ENCODE measurements around the gene C2orf81.
"Not testable (repeated sequence)": the region's sequence is repeated elsewhere in the genome, so short reads cannot be mapped to it uniquely, and the experiment has no call there.

Gene C2orf81

GRCh38 chr2:74423231-74424095 lies 2.0 kb upstream of the C2orf81 start:
- no peak for DNase-seq

GRCh38 chr2:74420443-74421103 lies 846 bp downstream of the C2orf81 start:
- DNase-seq = not testable (repeated sequence)

DNA sequence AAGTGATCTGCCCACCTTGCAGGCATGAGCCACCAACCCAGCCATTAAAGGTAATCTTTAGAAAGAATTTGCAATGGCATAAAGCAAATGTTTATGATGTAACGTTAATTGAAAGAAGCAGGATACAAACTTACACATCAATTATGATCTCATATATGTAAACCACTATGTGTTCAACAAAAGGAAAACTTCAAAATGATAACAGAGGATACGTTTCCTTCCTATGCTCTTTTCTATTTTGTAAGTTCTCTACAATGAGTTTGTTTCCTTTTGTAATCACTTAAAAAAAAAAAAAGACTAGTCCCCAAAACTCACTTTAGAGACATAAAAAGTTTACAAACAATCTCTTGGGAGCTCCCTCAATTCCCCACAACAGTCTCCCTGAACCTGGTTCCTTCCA lies 1.4 kb downstream of the C2orf81 start:
- DNase-seq = no peak

DNA sequence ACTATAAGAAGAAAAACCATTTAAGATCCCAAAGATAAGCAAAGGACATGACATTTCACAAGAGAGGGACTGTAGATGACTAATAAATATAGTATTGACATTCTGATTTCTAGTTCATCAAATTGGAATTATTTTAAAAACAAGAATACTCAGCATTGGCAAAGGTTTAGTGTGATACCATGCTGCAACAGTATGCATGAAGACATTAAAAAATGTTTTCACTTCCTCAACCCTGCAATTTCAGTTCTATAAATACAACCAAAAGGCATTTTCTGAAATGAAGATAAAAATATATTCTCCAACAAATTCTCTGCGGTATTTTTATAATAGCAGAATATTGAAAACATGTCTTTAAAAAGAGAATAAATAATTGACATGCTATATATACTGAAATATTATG lies 2.1 kb downstream of the C2orf81 start:
- no peak for DNase-seq

- DNase-seq = no peak
Measured at GRCh38 chr2:74418312-74418711, 3.1 kb downstream of the C2orf81 start.

DNA sequence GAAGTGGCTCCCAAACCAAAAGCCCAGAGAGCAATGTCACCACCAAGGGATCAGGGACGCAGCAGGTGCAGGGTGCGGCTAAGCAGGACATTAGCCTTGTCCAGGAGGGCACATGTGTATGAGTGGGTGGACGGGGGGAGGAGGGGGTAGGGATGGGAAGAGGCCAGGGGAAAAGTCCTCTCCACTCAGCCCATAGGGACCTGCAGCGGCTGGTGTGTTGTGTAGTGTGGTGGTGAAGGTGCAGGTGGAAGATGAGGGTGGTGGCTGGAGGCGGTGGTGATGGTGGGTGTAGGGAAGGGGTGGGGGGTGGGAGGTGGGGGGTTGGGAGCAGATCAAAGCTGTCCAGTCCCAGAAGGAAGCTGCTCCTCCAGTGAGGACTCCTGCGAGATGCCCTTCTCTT lies 3.7 kb downstream of the C2orf81 start:
- no peak for DNase-seq

- DNase-seq = no peak
Measured at GRCh38 chr2:74417197-74417596, 4.2 kb downstream of the C2orf81 start.

GRCh38 chr2:74416778-74417177 lies 4.6 kb downstream of the C2orf81 start:
- DNase-seq = no peak

- no peak for DNase-seq
Measured at GRCh38 chr2:74415762-74416395, 5.5 kb downstream of the C2orf81 start.

DNA sequence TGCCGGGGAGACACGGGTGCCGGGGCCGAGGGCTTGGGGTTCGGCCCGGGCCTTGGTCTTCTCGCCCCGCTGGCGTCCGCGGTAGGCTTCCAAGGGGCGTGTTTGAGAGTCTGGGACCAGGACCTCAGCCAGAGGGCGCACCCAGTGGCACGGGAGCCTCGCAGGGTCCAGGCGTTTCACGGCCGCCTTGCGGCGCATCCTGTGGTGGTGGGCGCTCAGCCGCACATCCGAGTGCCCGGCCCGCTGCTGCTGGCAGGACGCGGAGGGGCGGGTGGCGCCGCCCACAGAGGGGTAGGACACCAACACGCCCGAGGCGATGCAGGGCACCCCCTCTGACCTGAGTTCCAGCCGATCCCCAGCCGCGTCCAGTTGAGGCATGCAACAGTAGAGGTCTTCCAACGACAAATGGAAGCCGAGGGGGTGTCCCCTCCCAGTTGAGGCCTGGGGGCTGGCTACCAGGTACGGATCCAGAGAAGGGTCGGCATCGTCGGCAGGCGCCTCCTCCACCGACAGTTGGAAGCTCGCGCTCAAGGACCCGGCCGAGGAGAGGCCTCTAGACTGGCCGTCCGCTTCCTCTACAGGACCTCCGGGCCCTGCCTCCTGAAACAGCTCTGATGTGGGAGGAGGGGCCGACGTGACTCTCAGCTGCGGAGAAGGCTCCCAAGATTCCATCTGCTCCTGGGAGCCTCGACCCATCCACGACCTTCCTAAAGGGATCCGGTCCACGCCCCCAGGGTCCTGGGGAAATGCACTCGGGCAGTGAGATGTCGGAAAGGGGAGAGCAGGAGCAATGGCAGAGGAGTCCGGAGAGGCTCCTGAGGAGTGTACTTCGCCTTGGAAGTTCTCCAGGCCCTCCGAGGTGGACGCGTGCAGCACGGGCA lies 6.3 kb downstream of the C2orf81 start:
- no peak for DNase-seq

DNA sequence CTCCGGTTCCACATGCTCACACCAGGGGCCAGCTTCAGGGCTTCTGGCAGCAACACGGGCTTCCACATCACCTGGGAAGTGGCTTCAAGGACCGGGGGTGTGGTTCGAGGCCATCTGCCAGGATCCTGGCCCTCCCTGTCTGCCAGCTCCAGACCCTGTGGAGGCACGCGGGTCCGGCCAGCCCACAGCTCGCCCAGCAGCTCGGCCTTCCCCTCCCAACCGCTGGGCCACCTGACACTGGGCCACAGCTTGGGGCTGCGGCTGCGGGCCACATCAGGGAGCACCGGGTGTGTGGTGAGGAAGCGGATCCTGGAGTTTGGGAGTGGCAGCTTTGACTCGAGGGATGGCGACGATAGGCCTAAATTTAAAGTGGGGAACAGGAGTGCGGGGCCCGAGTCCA lies 7.0 kb downstream of the C2orf81 start:
- DNase-seq = no peak

DNA sequence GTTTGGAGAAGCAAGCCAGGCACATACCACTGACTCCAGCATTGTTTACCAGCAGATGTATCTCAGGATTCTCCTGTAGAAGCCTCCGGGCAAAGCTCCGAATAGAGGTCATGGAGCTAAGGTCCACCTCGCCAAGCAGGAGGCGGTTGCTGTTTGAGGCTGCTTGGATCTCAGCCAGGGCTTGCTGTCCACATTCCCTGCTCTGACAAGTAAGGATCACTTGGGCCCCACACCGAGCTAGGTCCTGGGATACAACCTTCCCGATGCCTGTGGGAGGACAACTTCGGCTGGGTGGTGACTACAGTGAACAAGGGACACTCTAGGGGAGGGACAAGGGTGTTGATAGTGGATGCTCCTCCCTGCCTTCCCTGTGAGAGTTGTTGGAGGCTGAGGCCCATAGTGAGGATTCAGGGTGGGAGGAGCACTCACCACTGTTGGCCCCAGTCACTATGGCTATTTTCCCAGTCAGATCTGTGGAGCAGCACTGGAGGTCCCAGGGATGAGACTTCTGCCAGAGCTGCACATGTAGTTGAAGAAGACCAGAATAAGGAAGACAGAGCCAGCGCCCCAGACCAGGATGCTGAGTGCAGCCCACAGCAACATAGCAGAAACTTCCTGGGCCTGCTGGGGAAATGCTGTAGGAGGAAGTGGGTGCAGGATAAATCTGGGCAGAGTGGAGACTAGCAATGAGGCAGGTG lies 8.3 kb downstream of the C2orf81 start:
- no peak for DNase-seq

DNA sequence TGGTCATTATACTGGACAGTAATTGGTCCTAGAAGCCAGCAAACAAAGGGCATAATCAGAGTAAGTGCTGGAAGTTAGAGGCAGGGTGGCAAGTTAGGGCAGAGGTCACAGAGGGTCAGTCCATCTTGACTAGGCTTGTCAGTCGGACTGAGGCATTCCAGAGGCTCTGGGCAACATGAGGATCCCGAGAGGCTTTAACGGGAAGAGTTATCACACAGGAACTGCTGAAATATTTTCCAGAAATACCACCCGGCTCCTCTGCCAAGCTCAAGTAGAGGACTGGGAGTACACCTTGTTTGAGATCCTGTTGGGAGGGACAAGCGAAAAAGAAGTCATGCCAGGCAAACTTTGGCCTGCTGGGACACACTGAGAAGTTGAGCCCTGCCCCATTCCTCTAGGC lies 13.7 kb downstream of the C2orf81 start:
- no peak for DNase-seq

GRCh38 chr2:74406035-74406434 lies 15.4 kb downstream of the C2orf81 start:
- DNase-seq = no peak

DNA sequence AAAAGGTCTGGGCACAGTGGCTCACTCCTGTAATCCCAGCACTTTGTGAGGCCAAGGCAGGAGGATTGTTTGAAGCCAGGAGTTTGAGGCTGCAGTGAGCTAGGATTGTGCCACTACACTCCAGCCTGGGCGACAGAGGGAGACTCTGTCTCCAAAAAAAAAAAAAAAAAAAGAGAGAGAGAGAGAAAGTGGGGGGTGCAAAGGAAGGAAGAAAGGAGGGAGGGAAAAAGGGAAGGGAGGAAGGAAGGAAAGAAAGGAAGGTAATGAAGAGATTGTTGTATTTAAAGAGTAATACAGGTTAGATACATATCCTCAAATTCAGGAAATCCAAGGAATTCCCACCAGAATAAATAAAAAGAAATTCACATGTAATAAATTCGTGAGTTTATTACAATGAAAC lies 19.5 kb downstream of the C2orf81 start:
- no peak for DNase-seq

- peak; percentile 50 for DNase-seq
Measured at GRCh38 chr2:74399785-74400184, 21.6 kb downstream of the C2orf81 start.

- no peak for DNase-seq
Measured at GRCh38 chr2:74396149-74396548, 25.3 kb downstream of the C2orf81 start.

DNA sequence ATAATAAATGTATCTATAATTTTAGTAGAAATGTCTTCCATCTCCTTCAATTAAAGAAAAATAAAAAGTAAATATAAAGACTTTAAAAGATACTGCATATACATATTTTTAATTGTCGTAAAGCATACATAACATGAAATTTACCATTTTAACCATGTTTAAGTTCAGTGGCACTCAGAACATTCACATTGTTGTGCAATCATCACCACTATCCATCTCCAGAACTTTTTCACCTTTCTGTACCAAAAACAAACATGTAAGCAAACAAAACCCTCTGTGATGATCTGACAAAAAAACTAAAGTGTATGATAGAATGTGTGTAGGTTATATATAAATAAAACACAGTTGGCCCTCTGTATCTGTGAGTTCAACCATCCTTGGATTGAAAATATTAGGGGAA lies 27.9 kb downstream of the C2orf81 start:
- no peak for DNase-seq

DNA sequence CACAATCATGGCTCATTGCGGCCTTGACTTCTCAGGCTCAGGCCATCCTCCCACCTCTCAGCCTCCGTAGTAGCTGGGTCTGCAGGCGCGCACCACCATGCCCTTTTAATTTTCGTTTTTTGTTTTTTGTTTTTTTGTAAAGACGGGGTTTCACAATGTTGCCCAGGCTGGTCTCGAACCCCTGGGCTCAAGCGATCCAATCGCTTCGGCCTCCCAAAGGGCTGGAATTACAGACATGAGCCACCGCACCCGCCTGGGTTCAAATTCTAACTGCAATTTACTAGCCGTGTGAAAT lies 29.0 kb downstream of the C2orf81 start:
- no peak for DNase-seq

DNA sequence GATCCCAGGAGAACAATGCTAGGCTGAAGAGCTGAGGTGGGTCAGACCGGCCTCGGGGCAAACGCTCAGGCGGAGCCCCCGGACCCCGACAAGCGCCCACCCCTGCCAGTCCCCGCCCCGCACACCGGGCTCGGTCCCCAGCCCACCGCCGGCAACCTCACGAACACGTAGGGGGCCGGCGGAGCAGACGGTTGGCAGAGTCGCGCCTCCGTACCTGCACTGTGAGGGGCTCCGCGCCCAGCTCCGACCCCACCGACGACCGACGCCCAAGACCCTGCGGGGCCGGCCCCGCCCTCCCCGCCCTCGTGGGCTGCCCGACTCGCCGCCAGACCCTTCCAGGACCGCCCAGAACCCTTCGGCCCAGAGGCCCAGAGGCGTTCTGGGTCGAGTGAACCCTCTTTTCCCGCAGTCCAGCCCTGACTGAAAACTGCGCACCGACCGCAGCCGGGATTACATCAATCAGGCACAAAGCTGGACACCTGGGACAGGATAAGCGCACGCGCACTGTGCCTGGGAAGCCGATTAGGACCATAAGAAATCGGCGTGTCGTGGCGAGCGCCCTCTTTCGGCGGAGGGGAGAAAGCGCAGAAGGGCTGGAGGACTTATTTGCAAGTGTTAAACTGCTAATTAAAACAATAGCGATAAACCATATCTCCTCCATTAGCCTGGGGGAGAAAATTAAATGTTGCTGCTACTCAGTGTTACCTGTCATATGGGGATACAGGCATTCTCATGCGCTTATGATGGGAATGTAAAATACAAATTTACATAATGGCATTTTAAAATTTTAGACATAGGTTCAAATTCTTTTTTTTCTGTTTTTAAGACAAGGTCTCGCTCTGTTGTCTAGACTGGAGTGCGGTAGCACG lies 29.6 kb downstream of the C2orf81 start:
- peak; percentile 94 for DNase-seq

- DNase-seq = no peak
Measured at GRCh38 chr2:74391209-74391579, 30.2 kb downstream of the C2orf81 start.

- no peak for DNase-seq
Measured at GRCh38 chr2:74390606-74391005, 30.8 kb downstream of the C2orf81 start.
